Adrenal gland (tissue), 19 donors: Measurements from ENCODE around the gene SMNDC1. TPM values are rescaled to one million over a fixed set of nuclear protein-coding genes. Genes with fewer than 3 reads are reported as not detected.

Experiments used
- DNase-seq, 7 donors: peaks; one replicate each; pipeline ENCODE4 v3.0.0-alpha.2; 2019 to 2020
- H3K27ac ChIP-seq, 5 donors: fragments of 200-600 bp; sonication (generic) in 4 of 5; 1 replicate in 3 of 5; 2 replicates in 2 of 5; pipeline versions ENCODE4 v1.5.1 to v1.8.0; 2016 to 2020; ENCODE audit warnings: mild to moderate bottlenecking in 1 of 5
- H3K27me3 ChIP-seq: fragments of 200-600 bp; 2 replicates; pipeline ENCODE4 v1.8.0; 2021
- H3K36me3 ChIP-seq, 2 donors: fragments of 200-600 bp; replicated peaks in 1 of 2; 1 replicate in 1 of 2; 2 replicates in 1 of 2; pipeline versions ENCODE4 v1.5.1 to v1.8.0; 2018 to 2022
- H3K4me1 ChIP-seq, 2 donors: fragments of 200-600 bp; replicated peaks in 1 of 2; 1 replicate in 1 of 2; 2 replicates in 1 of 2; pipeline versions ENCODE4 v1.5.1 to v1.8.0; 2018 to 2021
- H3K4me3 ChIP-seq, 4 donors: fragments of 200-600 bp; sonication (generic) in 3 of 4; one replicate each; pipeline ENCODE4 v1.5.1; 2016 to 2018
- H3K9me3 ChIP-seq, 3 donors: fragments of 200-600 bp; sonication (generic) in 1 of 3; replicated peaks in 1 of 3; 1 replicate in 2 of 3; 2 replicates in 1 of 3; pipeline versions ENCODE4 v1.5.1 to v1.8.0; 2016 to 2021
- CTCF ChIP-seq, 6 experiments: fragments of 450-650 bp in 4 of 6; fragments of 200-600 bp in 2 of 6; sonication (generic) in 1 of 6; IDR thresholded peaks; 1 replicate in 5 of 6; 2 replicates in 1 of 6; pipeline versions ENCODE4 v1.5.1 to v1.8.0; 2016 to 2021; ENCODE audit warnings: antibody characterized with exemption in 6 of 6, mild to moderate bottlenecking in 2 of 6, moderate library complexity in 1 of 6
- POLR2A ChIP-seq, 2 donors: fragments of 450-650 bp; IDR thresholded peaks; one replicate each; pipeline ENCODE4 v1.6.1; 2017; ENCODE audit warnings: antibody characterized with exemption in 2 of 2, mild to moderate bottlenecking in 2 of 2, moderate library complexity in 1 of 2
- WGBS, 4 donors: extraction: QIAGEN DNeasy Blood & Tissue Kit in 2 of 4; methylation state at CpG; one replicate each; pipeline versions ENCODE4 v1.1.5 to v1.1.7; 2013 to 2017; 5-methylcytosine and 5-hydroxymethylcytosine counted together
- intact Hi-C, 2 donors: fragments of 100-400 bp; cut with DNase I; formaldehyde crosslinking; loops; one replicate each; pipeline versions ENCODE4 v1.14.1 to v1.15.0; 2022 to 2023
- long read RNA-seq, 10 donors: library from polyadenylated mRNA in 3 of 10; unstranded in 2 of 10; stranded (forward) in 1 of 10; transcript quantifications; one replicate each; pipeline ENCODE4 v2.0.0 and lab custom pipeline, GENCODE V29; 2021 to 2026
- polyA plus RNA-seq, 3 donors: library from polyadenylated mRNA; stranded (reverse); fragments of 200-250 nt in 2 of 3; fragments of 350-450 nt in 1 of 3; fragmentation: Illumina TruSeq in 1 of 3; extraction: RNeasy Lipid Tissue Mini Kit (QIAGEN cat#74804) in 1 of 3; gene quantifications; one replicate each; pipeline ENCODE4 v1.2.3, GENCODE V29; 2013 to 2014
- total RNA-seq, 9 donors: library from RNA; depleted of rRNA in 4 of 9; stranded (reverse); fragments of >200 nt in 4 of 9; fragments of 120-200 nt in 1 of 9; fragmentation: NEBNext Ultra II Directional in 1 of 9; extraction: Animal tissue kit (Norgen Biotek cat#: 25700) in 1 of 9; gene quantifications; one replicate each; pipeline versions ENCODE4 v1.1.0 to v1.2.4, GENCODE V29; 2013 to 2023
- donor health status: healthy with polysubstance abuse.
- donor health status: Bipolar disorder and iron deficiency.
- donor health status: DM: yes; HTN: yes; CAD: no.
- donor health status: DM: no; HTN: no; CAD: no.
- donor health status: DM: no; HTN: no; CAD: no.
- donor health status: DM: yes; HTN: yes; CAD: no.

SMNDC1 gene
- total RNA-seq = 10 to 100 TPM in 4 of 9 donors, 1 to 10 TPM in 5; 3.7 to 30.0 (median 9.9) TPM
- 10 to 100 TPM in 1 of 3 donors, 1 to 10 TPM in 2; 8.7 to 34.4 (median 9.8) TPM for polyA plus RNA-seq
- long read RNA-seq, donor 1, full-length matches to known transcripts = 9 of 9 reads
- long read RNA-seq, donor 1, partial matches to known transcripts = 0 of 9 reads
- long read RNA-seq, donor 1, other reads (novel, unspliced or antisense) = 0 of 9 reads
- long read RNA-seq, donor 2, full-length matches to known transcripts = 5 of 5 reads
- long read RNA-seq, donor 2, partial matches to known transcripts = 0 of 5 reads
- long read RNA-seq, donor 2, other reads (novel, unspliced or antisense) = 0 of 5 reads
- long read RNA-seq, donor 3, full-length matches to known transcripts = 7 of 7 reads
- long read RNA-seq, donor 3, partial matches to known transcripts = 0 of 7 reads
- long read RNA-seq, donor 3, other reads (novel, unspliced or antisense) = 0 of 7 reads
- long read RNA-seq, donor 4, full-length matches to known transcripts = 1 of 6 reads
- long read RNA-seq, donor 4, partial matches to known transcripts = 3 of 6 reads
- long read RNA-seq, donor 4, other reads (novel, unspliced or antisense) = 2 of 6 reads
- long read RNA-seq, donor 5, full-length matches to known transcripts = 10 of 12 reads
- long read RNA-seq, donor 5, partial matches to known transcripts = 2 of 12 reads
- long read RNA-seq, donor 5, other reads (novel, unspliced or antisense) = 0 of 12 reads
- long read RNA-seq, donor 6, full-length matches to known transcripts = 7 of 12 reads
- long read RNA-seq, donor 6, partial matches to known transcripts = 1 of 12 reads
- long read RNA-seq, donor 6, other reads (novel, unspliced or antisense) = 4 of 12 reads
- long read RNA-seq, donor 7, full-length matches to known transcripts = 2 of 2 reads
- long read RNA-seq, donor 7, partial matches to known transcripts = 0 of 2 reads
- long read RNA-seq, donor 7, other reads (novel, unspliced or antisense) = 0 of 2 reads
- long read RNA-seq, donor 8, full-length matches to known transcripts = 9 of 9 reads
- long read RNA-seq, donor 8, partial matches to known transcripts = 0 of 9 reads
- long read RNA-seq, donor 8, other reads (novel, unspliced or antisense) = 0 of 9 reads
- long read RNA-seq, donor 9, full-length matches to known transcripts = 2 of 2 reads
- long read RNA-seq, donor 9, partial matches to known transcripts = 0 of 2 reads
- long read RNA-seq, donor 9, other reads (novel, unspliced or antisense) = 0 of 2 reads
- long read RNA-seq, donor 10, full-length matches to known transcripts = 2 of 2 reads
- long read RNA-seq, donor 10, partial matches to known transcripts = 0 of 2 reads
- long read RNA-seq, donor 10, other reads (novel, unspliced or antisense) = 0 of 2 reads

DNA sequence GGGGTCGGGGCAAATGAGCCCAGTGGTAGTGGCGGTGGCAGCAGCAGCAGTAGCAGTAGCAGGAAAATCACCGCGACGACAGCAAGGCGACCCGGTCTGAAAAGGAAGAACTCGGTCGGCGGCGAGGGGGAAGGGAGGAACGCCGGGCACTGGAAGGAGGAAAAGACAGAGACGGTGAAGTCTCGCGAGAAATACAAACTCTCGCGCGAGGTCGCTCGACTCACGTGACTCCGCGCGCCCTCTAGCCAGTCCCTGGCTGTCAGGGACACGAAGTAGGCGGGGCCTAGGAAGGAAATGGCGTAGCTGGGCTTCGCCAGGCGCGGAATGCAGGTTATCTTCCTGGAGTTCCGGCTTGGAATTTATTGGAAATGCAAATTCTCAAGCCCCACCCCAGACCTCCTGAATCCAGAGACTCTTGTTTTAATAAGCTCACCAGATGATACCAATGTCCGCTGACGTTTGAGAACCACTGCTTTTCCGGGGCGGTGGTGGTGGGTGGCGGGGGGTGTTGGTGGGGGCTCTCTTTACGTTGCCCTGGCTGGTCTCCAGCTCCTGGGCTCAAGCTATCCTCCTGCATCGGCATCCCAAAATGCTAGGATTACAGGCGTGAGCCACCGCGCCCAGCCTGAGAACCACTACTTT lies at the start of gene SMNDC1:
TSS of gene SMNDC1 (minus strand) at position 141 of the 642 bp plus-strand sequence. CDS start 1,333 bp downstream, outside the sequence.
- Histone ChIP-seq H3K36me3 (peaks cover 0 to 24% of the 10 kb centered on the region in 2 donors), H3K9me3 (no peaks in the 10 kb centered on the region), H3K27me3 (no peaks in the 10 kb centered on the region), H3K27ac (peak within 1 kb of the TSS; percentile 89 to 95 (median 93)), H3K4me1 (peaks cover 10 to 48% of the 10 kb centered on the region in 2 donors), H3K4me3 (peak within 1 kb of the TSS; percentile 56 to 92 (median 84))
- intact Hi-C loops = no loop called here
- 0% methylated on average over 37 to 42 of the region's 42 CpGs for WGBS, 4 donors
- no peak for TF ChIP-seq CTCF (IDR thresholded peaks at IDR 0.05)
- peak; percentile 48 to 82 for TF ChIP-seq POLR2A (IDR thresholded peaks at IDR 0.05)
- DNase-seq = peak; percentile 98 to 100 (median 99)

GRCh38 chr10:110354322-110354766 lies 49.6 kb upstream of the SMNDC1 start:
- Histone ChIP-seq H3K4me1 (peaks cover 0 to 18% of the 10 kb centered on the region in 2 donors), H3K27ac (peak overlapping the region in 3 of 5 donors; percentile 13 to 76 (median 64)), H3K4me3 (no peak overlapping the region), H3K36me3 (no peaks in the 10 kb centered on the region), H3K9me3 (no peaks in the 10 kb centered on the region), H3K27me3 (no peaks in the 10 kb centered on the region)
- WGBS, 4 donors = 25 to 28% (median 27%) methylated on average over 11 of the region's 11 CpGs
- TF ChIP-seq CTCF (IDR thresholded peaks at IDR 0.05) = peak; percentile 75 to 95 (median 82)
- TF ChIP-seq POLR2A (IDR thresholded peaks at IDR 0.05) = no peak
- intact Hi-C loops = loop anchor here in 1 of 2 donors (2.0 to 10.0 kb wide), 2 partner anchors 140 to 192 kb away; partner anchors contain the start of gene DUSP5
- peak; percentile 84 to 97 (median 93) for DNase-seq

DNA sequence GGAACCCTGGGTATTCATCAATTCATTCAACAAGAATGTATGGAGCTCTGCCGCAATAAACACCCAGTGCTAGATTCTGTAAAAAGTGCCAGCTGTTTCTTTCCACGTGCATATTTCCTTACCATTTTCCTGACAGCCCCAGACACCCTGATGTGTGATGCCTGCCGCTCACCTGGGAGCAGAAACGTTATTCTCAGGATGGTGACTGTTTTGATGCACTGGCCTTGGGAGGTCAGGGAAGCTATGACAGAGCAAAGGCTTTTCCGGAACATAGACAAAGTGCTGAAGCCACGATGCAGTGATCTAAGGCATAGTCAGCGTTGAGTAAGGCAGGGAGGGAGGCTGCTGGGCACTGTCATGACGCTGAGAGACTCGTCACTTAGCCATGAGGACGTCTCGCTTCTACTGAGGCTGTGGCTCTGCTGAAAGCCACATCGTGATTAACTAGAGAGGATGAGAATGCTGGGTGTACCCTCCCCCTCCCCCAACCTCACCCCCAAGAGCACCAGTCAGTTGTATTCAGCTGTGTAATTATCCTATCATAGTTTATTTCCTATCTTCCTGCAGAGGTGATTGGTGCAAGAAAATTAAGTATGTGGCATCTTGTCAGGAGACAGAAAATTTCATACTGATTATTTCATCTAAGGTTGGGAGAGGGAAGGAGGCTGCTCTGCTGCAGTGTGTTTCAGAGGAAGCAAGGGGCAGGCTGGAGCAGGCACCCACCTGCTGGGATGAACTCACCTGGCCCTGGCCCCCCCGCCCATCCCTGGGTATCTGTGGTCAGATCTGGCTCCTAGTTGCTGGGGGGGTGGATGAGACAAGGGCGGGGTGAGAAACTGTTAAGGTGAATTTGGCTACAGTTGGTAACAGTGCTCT lies 48.8 kb upstream of the SMNDC1 start:
- Histone ChIP-seq H3K36me3 (no peaks in the 10 kb centered on the region), H3K4me1 (peaks cover 0 to 18% of the 10 kb centered on the region in 2 donors), H3K9me3 (no peaks in the 10 kb centered on the region), H3K27me3 (no peaks in the 10 kb centered on the region), H3K27ac (peak overlapping the region in 3 of 5 donors; percentile 13 to 76 (median 64)), H3K4me3 (no peak overlapping the region)
- intact Hi-C loops = loop anchor here in 1 of 2 donors (2.0 to 10.0 kb wide), 3 partner anchors 39 to 193 kb away; partner anchors contain the start of gene DUSP5
- 20 to 30% (median 22%) methylated on average over 13 to 14 of the region's 14 CpGs for WGBS, 4 donors
- peak; percentile 56 to 83 (median 75) for DNase-seq
- TF ChIP-seq POLR2A (IDR thresholded peaks at IDR 0.05) = no peak
- no peak for TF ChIP-seq CTCF (IDR thresholded peaks at IDR 0.05)
